HepG2 (cell line): Measurements from ENCODE around the gene ARHGAP9. TPM values are rescaled to one million over a fixed set of nuclear protein-coding genes. Genes with fewer than 3 reads are reported as not detected.
A peak's percentile ranks its signal among the peaks of the same experiment; 100 is the strongest.

ENCODE experiments used
- ATAC-seq: fragments of 200-7000 bp; cut with Tn5 transposase; 3 replicates; pipeline ENCODE4 v1.9.1; 2020; ENCODE audit warnings: mild to moderate bottlenecking, moderate library complexity
- BruUV-seq: library from RNA; stranded (reverse); fragments of 400-500 nt; replicated peaks from 2 replicates; lab custom pipeline; 2021; lab: Mats Ljungman, UMichigan
- CTCF ChIA-PET: fragments of 300-600 bp; formaldehyde crosslinking; extraction: SDS; loops from one replicate; lab custom pipeline; 2021; ENCODE audit warnings: low total read pairs, inconsistent platforms, low intra/inter-chr PET ratio; lab: Yijun Ruan, JAX
- POLR2A ChIA-PET: fragments of 350-600 bp; sonication (Branson Sonifier 250); formaldehyde crosslinking; loops from one replicate; lab custom pipeline; 2020; ENCODE audit warnings: antibody characterized with exemption, inconsistent platforms; lab: Yijun Ruan, JAX
- DNase-seq: peaks from one replicate; pipeline ENCODE4 v3.0.0-alpha.2; 2015; ENCODE audit warnings: low spot score
- FAIRE-seq: peaks from 3 replicates; lab custom pipeline; 2011; peaks lifted over from hg19 to GRCh38; lab: Jason Lieb, UNC
- H2AFZ ChIP-seq: one replicate; pipeline ENCODE4 v1.6.1; 2011; ENCODE audit warnings: low read length, inconsistent platforms
- H3K27ac ChIP-seq: fragments of 300-600 bp; 3 replicates; pipeline ENCODE4 v1.8.0; 2011; ENCODE audit warnings: mixed run types, mild to moderate bottlenecking, mixed read lengths, low read length, inconsistent platforms; ENCODE audit not compliant: insufficient read depth; ENCODE audit errors: extremely low read length
- H3K27me3 ChIP-seq, 2 experiments: fragments of 200-600 bp in 1 of 2; 2 replicates in 1 of 2; 3 replicates in 1 of 2; pipeline versions ENCODE4 v1.6.0 to v1.8.0; 2011; ENCODE audit warnings: low read length in 2 of 2, mild to moderate bottlenecking in 2 of 2, moderate library complexity in 2 of 2, inconsistent platforms in 1 of 2; ENCODE audit not compliant: insufficient read depth in 2 of 2, control insufficient read depth in 1 of 2
- H3K36me3 ChIP-seq, 2 experiments: fragments of 200-600 bp in 1 of 2; replicated peaks in 1 of 2; 2 replicates in 1 of 2; 3 replicates in 1 of 2; pipeline versions ENCODE4 v1.5.1 to v1.8.0; 2011; ENCODE audit warnings: low read length in 2 of 2, inconsistent platforms in 1 of 2; ENCODE audit not compliant: insufficient read depth in 2 of 2, control insufficient read depth in 1 of 2
- H3K4me1 ChIP-seq: 2 replicates; pipeline ENCODE4 v1.5.1; 2012; ENCODE audit warnings: low read length, inconsistent platforms; ENCODE audit not compliant: insufficient read depth
- H3K4me2 ChIP-seq: 2 replicates; pipeline ENCODE4 v1.6.0; 2011; ENCODE audit warnings: low read depth, low read length, inconsistent platforms
- H3K4me3 ChIP-seq, 3 experiments: fragments of 200-600 bp in 1 of 3; sonication (generic), shearing (Covaris generic) in 1 of 3; replicated peaks in 1 of 3; 2 replicates each; pipeline ENCODE4 v1.5.1; 2011 to 2016; ENCODE audit warnings: low read length in 3 of 3, inconsistent platforms in 2 of 3, low read depth in 2 of 3, mild to moderate bottlenecking in 2 of 3, control low read depth in 1 of 3, mixed read lengths in 1 of 3; ENCODE audit not compliant: insufficient read depth in 1 of 3
- H3K79me2 ChIP-seq: one replicate; pipeline ENCODE4 v1.6.1; 2011; ENCODE audit warnings: low read length, inconsistent platforms; ENCODE audit not compliant: insufficient read depth
- H3K9ac ChIP-seq: 2 replicates; pipeline ENCODE4 v1.6.0; 2011; ENCODE audit warnings: mild to moderate bottlenecking, low read depth, low read length, inconsistent platforms; ENCODE audit not compliant: insufficient read depth
- H3K9me3 ChIP-seq: 2 replicates; pipeline ENCODE4 v1.5.1; 2012; ENCODE audit warnings: mild to moderate bottlenecking, low read length
- H4K20me1 ChIP-seq: 2 replicates; pipeline ENCODE4 v1.6.0; 2011; ENCODE audit warnings: inconsistent platforms, mild to moderate bottlenecking, low read length, moderate library complexity; ENCODE audit not compliant: insufficient read depth
- ARNTL ChIP-seq: sonication (generic); formaldehyde crosslinking; IDR thresholded peaks from 2 replicates; pipeline ENCODE4 v1.4.0; 2020; ENCODE audit warnings: mild to moderate bottlenecking, missing genetic modification reagents
- CREB1 ChIP-seq, 2 experiments: fragments of 450-650 bp in 1 of 2; IDR thresholded peaks; 2 replicates each; pipeline ENCODE4 v1.6.1; 2016 to 2017; ENCODE audit warnings: control low read depth in 1 of 2, mild to moderate bottlenecking in 1 of 2, missing compliant biosample characterization in 1 of 2, missing genetic modification characterization in 1 of 2
- DNMT1 ChIP-seq: sonication (generic); formaldehyde crosslinking; IDR thresholded peaks from 2 replicates; pipeline ENCODE4 v1.5.1; 2020; ENCODE audit warnings: mild to moderate bottlenecking, missing genetic modification reagents
- DPF2 ChIP-seq: sonication (generic); formaldehyde crosslinking; IDR thresholded peaks from 2 replicates; pipeline ENCODE4 v1.4.0; 2020; ENCODE audit warnings: mild to moderate bottlenecking, low read depth, missing genetic modification reagents, borderline replicate concordance
- ETS1 ChIP-seq: sonication (generic); formaldehyde crosslinking; IDR thresholded peaks from 2 replicates; pipeline ENCODE4 v1.4.0; 2020; ENCODE audit warnings: missing genetic modification reagents
- FOSL2 ChIP-seq: sonication (generic); formaldehyde crosslinking; IDR thresholded peaks from 2 replicates; pipeline ENCODE4 v1.4.0; 2020; ENCODE audit warnings: missing genetic modification reagents
- KDM5B ChIP-seq: sonication (generic); formaldehyde crosslinking; IDR thresholded peaks from 2 replicates; pipeline ENCODE4 v1.4.0; 2020; ENCODE audit warnings: missing genetic modification reagents, mild to moderate bottlenecking, borderline replicate concordance
- KLF15 ChIP-seq: sonication (generic); formaldehyde crosslinking; IDR thresholded peaks from 2 replicates; pipeline ENCODE4 v1.8.1; 2023; ENCODE audit warnings: borderline replicate concordance, mild to moderate bottlenecking, inconsistent platforms, missing genetic modification reagents, mixed read lengths
- ONECUT2 ChIP-seq: sonication (generic); formaldehyde crosslinking; IDR thresholded peaks from 2 replicates; pipeline ENCODE4 v1.4.0; 2020; ENCODE audit warnings: missing genetic modification reagents
- TBX3 ChIP-seq: fragments of 450-650 bp; IDR thresholded peaks from 2 replicates; pipeline ENCODE4 v1.6.1; 2017; ENCODE audit warnings: antibody characterized with exemption, mild to moderate bottlenecking, inconsistent platforms, borderline replicate concordance
- TSC22D2 ChIP-seq: sonication (generic); formaldehyde crosslinking; IDR thresholded peaks from 2 replicates; pipeline ENCODE4 v1.5.1; 2020; ENCODE audit warnings: missing genetic modification reagents, mild to moderate bottlenecking, borderline replicate concordance
- U2AF2 ChIP-seq: fragments of 200-400 bp; formaldehyde crosslinking; IDR thresholded peaks from 2 replicates; pipeline ENCODE4 v1.6.1; 2017; ENCODE audit warnings: low read depth, mild to moderate bottlenecking, low read length
- ZFP1 ChIP-seq: IDR thresholded peaks from 2 replicates; pipeline ENCODE4 v1.6.1; 2016
- ZNF260 ChIP-seq: sonication (generic); formaldehyde crosslinking; IDR thresholded peaks from 2 replicates; pipeline ENCODE4 v1.4.0; 2020; ENCODE audit warnings: missing genetic modification reagents, low read depth, mild to moderate bottlenecking, borderline replicate concordance
- ZNF326 ChIP-seq: sonication (generic); formaldehyde crosslinking; IDR thresholded peaks from 2 replicates; pipeline ENCODE4 v1.4.0; 2020; ENCODE audit warnings: missing genetic modification reagents, borderline replicate concordance
- ZNF431 ChIP-seq: sonication (generic); formaldehyde crosslinking; IDR thresholded peaks from 2 replicates; pipeline ENCODE4 v1.9.0; 2022; ENCODE audit warnings: missing genetic modification reagents, low read depth, mild to moderate bottlenecking, borderline replicate concordance
- ZNF567 ChIP-seq: sonication (generic); formaldehyde crosslinking; IDR thresholded peaks from 2 replicates; pipeline ENCODE4 v1.8.1; 2023; ENCODE audit warnings: mild to moderate bottlenecking, missing genetic modification reagents, borderline replicate concordance
- ZNF674 ChIP-seq: sonication (generic); formaldehyde crosslinking; IDR thresholded peaks from 2 replicates; pipeline ENCODE4 v1.5.0; 2020; ENCODE audit warnings: low read depth, mild to moderate bottlenecking, missing genetic modification reagents
- ZNF678 ChIP-seq: sonication (generic); formaldehyde crosslinking; IDR thresholded peaks from 2 replicates; pipeline ENCODE4 v1.4.0; 2020; ENCODE audit warnings: mild to moderate bottlenecking, missing genetic modification reagents
- ZNF777 ChIP-seq: sonication (generic); formaldehyde crosslinking; IDR thresholded peaks from 2 replicates; pipeline ENCODE4 v1.4.0; 2020; ENCODE audit warnings: missing genetic modification reagents
- ZSCAN31 ChIP-seq: sonication (generic); formaldehyde crosslinking; IDR thresholded peaks from 2 replicates; pipeline ENCODE4 v1.5.0; 2020; ENCODE audit warnings: low read depth, mild to moderate bottlenecking, missing genetic modification reagents
- whole genome bisulfite sequencing: methylation state at CpG from one replicate; pipeline ENCODE4 v1.1.6; 2017; ENCODE audit warnings: low lambda C conversion rate; 5-methylcytosine and 5-hydroxymethylcytosine counted together
- in situ Hi-C: cut with HindIII; loops from 2 replicates; pipeline ENCODE4 v1.10.0; 2017; ENCODE audit warnings: low pct_unique_long_range_greater_than_20kb; ENCODE audit not compliant: extremely low pct_ligation_motif_present
- intact Hi-C: fragments of 100-400 bp; cut with micrococcal nuclease; formaldehyde crosslinking; loops from one replicate; pipeline ENCODE4 v1.10.0; 2022; ENCODE audit not compliant: unreplicated experiment
- polyA plus RNA-seq, 8 experiments: library from polyadenylated mRNA; depleted of rRNA in 3 of 8; stranded (reverse) in 7 of 8; unstranded in 1 of 8; fragments of >200 nt; fragmentation: Illumina TruSeq in 4 of 8; extraction: Trizol in 4 of 8; gene quantifications; 2 replicates each; pipeline versions ENCODE4 v1.2.1 to v1.2.3, GENCODE V29; 2011 to 2016; ENCODE audit warnings: low read depth in 4 of 8, missing spikeins in 1 of 8, mixed read lengths in 1 of 8; ENCODE audit not compliant: insufficient read depth in 1 of 8
- total RNA-seq, 5 experiments: library from RNA; depleted of rRNA; stranded (reverse); fragments of >200 nt; fragmentation: Illumina TruSeq; extraction: Trizol; gene quantifications; 2 replicates each; pipeline ENCODE4 v1.2.3, GENCODE V29; 2016; ENCODE audit warnings: low read depth in 1 of 5

Gene ARHGAP9
- total and polyA plus RNA-seq, 2 of the 13 experiments (the other 11 are each of a cell fraction or from before 2014, with no cell fraction given), result 0.18 to 1.2 TPM

GRCh38 chr12:57454566-57455373 is 24.9 kb downstream of the ARHGAP9 start, which contains the start of gene INHBE (continued):
- no peak for TF ChIP-seq ETS1 (CRISPR knock-in tag)
- no peak for TF ChIP-seq U2AF2
- no peak for TF ChIP-seq KLF15 (CRISPR knock-in tag)
- peak; percentile 72; the same call in 1 of the 2 replicates for TF ChIP-seq ZFP1 (CRISPR knock-in tag)
- TF ChIP-seq ZNF567 (CRISPR knock-in tag), result peak; percentile 40
- no peak for TF ChIP-seq ZNF260 (CRISPR knock-in tag)
- TF ChIP-seq KDM5B (CRISPR knock-in tag), result peak; percentile 50; the same call in 1 of the 2 replicates
- TF ChIP-seq ARNTL (CRISPR knock-in tag), result peak; percentile 96
- no peak for TF ChIP-seq ONECUT2 (CRISPR knock-in tag)
- TF ChIP-seq TBX3, result peak; percentile 76; the same call in 1 of the 2 replicates

GRCh38 chr12:57454213-57454565 is 25.5 kb downstream of the ARHGAP9 start:
- Histone ChIP-seq H4K20me1 (no peaks in the 10 kb centered on the region), H3K27me3 (no peaks in the 10 kb centered on the region; a peak in 1 of 5 replicates), H3K36me3 (no peaks in the 10 kb centered on the region), H3K4me1 (peaks cover 91% of the 10 kb centered on the region), H3K79me2 (peaks cover 15% of the 10 kb centered on the region), H3K4me2 (peak overlapping the region; percentile 99; the same call in 1 of the 2 replicates), H3K9me3 (no peaks in the 10 kb centered on the region), H3K27ac (peak overlapping the region; percentile 98), H2AFZ (no peak overlapping the region), H3K4me3 (peak overlapping the region in 1 of 3 experiments; percentile 83; a peak in 2 of 6 replicates), H3K9ac (no peak overlapping the region)
- 88% methylated on average over 2 of the region's 2 CpGs for WGBS
- ChIA-PET POLR2A (interaction anchor here (1.2 to 6.4 kb wide), 7 partner anchors 20 to 326 kb away, joined by 5 to 99 read pairs (median 19); partner anchors contain the start of genes DDIT3, INHBC, LRP1 and SHMT2), CTCF (interaction anchor here (0.8 to 6.1 kb wide), 2 partner anchors 147 to 190 kb away, joined by 3 to 66 read pairs; no protein-coding TSS in a partner anchor)
- FAIRE-seq (no peak), ATAC-seq (no peak), DNase-seq (no peak)
- BruUV-seq, result TSS peak; percentile 44
- intact Hi-C loops (loop anchor here (5.0 to 10.0 kb wide), 2 partner anchors 192 to 699 kb away; partner anchors contain the start of gene PRIM1), in situ Hi-C loops (loop anchor here (5.0 kb wide), 1 partner anchor 147 kb away; no protein-coding TSS in a partner anchor)
- TF ChIP-seq ZNF777 (CRISPR knock-in tag) (no peak), FOSL2 (CRISPR knock-in tag) (no peak), DNMT1 (0 out of 2 replicates have a peak, but pooled peaks have one; percentile 37), DPF2 (CRISPR knock-in tag) (no peak), CREB1 (IDR thresholded peaks at IDR 0.05) (no peak), CREB1 (CRISPR knock-in tag; IDR thresholded peaks at IDR 0.05) (peak; percentile 29; the same call in 1 of the 2 replicates), ZSCAN31 (0 out of 2 replicates have a peak, but pooled peaks have one; percentile 31), TSC22D2 (peak; percentile 12; the same call in 1 of the 2 replicates), ZNF431 (CRISPR knock-in tag) (no peak), ZNF678 (CRISPR knock-in tag) (no peak), ZNF326 (CRISPR knock-in tag) (no peak), ZNF674 (no peak)
